GM10266 (cell line): ENCODE data around the gene TFEB.
A peak's percentile ranks its signal among the peaks of the same experiment; 100 is the strongest.

Experiments
- DNase-seq: peaks from one replicate; pipeline ENCODE4 v3.0.0; 2012; ENCODE audit errors: extremely low spot score
- TF ChIP-seq, protein P1 (sequence below): IDR thresholded peaks from 2 replicates; pipeline ENCODE4 v1.5.1; 2012; ENCODE audit warnings: mild to moderate bottlenecking, low read depth; ENCODE audit not compliant: control insufficient read depth, insufficient read depth; ENCODE audit errors: missing control alignments

TFEB gene

DNA sequence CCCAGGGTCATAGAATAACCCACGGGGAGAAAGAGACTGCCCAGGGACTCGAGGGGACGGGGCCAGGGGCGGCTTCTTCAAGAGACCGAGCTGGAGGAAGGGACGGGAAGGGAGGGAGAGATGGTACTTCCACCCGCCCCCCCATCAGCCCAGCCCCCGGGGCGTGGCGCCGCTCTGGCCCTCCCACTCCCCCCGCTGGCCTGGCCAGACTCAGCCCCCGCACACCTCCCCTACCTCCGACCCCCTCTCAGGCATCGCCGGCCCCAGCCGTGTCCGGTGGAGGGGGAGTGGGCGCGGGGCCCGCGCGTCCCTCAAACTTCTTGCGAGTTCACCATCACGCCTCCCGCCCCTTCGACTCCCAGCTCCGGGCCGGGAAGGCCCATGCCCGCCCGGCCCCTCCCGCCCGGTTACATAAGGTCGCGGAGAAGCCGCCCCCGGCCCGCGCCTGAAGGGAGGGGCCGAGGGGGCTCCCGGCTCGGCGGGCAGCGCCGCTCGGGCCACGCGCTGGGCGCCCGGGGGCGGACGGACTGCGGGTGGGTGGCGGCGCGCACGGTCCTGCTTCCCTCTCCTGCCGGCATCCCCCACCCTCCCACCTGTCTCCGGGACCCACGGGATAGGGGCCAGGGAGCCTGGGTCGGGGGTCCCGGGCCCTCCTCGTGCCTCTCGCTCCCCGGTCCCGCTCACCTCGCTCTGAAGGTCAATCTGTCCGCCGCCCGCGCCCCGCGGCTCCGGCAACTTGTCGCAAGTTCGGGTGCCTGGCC, 562 bp downstream of the TFEB start:
- TF ChIP-seq, protein P1, sequence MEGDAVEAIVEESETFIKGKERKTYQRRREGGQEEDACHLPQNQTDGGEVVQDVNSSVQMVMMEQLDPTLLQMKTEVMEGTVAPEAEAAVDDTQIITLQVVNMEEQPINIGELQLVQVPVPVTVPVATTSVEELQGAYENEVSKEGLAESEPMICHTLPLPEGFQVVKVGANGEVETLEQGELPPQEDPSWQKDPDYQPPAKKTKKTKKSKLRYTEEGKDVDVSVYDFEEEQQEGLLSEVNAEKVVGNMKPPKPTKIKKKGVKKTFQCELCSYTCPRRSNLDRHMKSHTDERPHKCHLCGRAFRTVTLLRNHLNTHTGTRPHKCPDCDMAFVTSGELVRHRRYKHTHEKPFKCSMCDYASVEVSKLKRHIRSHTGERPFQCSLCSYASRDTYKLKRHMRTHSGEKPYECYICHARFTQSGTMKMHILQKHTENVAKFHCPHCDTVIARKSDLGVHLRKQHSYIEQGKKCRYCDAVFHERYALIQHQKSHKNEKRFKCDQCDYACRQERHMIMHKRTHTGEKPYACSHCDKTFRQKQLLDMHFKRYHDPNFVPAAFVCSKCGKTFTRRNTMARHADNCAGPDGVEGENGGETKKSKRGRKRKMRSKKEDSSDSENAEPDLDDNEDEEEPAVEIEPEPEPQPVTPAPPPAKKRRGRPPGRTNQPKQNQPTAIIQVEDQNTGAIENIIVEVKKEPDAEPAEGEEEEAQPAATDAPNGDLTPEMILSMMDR, result no peak
- peak; percentile 93 for DNase-seq

DNA sequence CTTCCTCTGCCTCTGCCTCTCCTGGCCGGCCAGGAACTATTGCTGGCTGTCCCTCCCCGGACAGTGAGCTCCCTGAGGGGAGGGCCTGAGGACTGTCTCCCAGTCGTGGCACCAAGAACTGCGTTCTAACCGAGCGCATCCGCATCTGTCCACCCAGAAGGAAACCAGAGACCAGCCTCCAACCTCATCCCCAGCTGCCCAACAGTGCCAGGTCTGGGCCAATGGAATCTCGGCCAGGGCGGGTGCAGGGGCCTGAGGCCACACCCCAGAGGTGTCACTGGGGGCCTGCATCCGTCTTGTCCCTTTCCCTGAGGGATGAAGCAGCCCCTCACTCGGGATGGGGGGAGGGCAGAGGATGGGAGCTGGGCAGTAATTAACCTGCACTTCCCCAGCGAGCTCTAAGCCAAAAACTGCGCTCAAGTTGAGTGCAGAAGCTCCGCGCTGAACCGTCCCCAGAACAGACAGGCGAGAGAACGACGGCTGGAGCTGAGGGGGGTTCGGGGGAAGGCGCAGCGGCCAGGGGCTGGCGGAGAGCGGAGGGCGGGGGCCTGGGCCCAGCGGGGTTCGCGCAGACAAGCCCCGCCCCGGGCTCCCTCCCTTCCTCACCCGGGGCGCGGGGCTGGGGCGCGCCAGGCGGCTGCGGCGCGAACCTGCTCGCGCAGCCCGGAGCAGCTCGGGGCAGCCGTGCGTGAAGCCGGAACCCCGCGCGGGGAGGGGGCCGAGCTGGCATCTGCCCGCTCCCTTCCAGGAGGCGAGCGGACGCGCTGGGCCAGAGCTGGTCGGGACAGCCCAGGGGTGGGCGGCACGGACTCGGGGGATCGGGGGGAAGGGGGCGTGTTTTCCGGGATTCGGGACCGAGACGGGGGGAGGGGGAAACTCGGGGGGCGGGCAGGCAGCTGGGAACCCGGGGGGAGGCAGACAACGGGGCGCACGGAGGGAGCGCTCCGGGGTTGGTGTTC, 1.4 kb downstream of the TFEB start:
- TF ChIP-seq, protein P1, result no peak
- peak; percentile 96 for DNase-seq

DNA sequence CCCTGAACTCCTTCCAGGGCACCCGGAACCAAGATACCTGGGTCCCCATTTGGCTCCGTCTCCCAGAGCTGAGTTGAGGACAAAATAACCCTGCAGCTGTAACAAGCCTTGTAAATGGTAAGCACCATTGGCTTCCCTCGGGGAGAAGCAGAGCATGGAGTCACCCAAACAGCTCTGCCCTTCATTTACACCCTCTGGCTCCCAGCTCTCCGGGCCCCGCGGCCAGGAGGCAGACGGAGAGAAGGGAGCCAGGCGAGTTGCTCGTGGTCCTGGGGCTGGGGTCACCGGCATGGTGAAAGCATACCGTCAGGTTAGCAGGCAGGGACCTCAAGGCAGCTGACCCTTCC, 2.1 kb downstream of the TFEB start:
- TF ChIP-seq, protein P1, result no peak

DNA sequence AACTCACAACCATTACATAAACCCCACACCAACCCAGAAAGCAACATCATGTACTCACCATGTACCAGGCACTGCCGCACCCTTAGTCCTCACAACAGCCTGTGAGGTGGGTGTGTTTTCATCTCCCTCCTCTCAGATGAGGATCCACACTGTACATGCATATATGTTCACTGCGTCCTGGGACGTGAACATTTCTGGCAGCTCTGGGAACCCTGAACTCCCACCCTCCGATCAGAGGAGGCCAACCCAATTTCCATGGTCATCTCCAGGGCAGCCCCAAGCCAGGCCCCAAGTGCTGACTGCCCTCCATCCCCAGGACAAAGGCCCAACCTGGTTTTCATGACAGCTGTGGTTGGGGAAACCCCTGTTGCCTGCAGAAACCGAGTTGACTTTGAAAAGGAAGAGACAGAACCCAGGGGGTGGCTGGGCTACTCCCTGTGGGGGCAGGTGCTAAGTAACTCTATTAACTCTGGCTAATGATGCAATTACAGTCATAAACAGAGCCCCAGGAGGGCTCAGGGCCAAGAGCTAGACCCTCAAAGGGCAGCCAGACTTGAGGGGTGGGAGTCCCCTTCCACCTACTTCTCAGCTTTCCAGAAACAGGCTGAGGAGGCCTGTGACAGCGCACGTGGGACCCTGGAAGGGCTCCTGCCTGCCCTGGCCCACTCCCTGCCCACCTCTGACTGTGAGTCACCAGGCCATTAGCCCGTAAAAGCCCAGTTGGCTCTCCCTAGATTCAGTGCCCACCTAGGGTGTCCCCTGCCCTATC, 2.6 kb downstream of the TFEB start:
- TF ChIP-seq, protein P1, result no peak
- peak; percentile 87 for DNase-seq

More for the DNA sequence above, 2.1 kb downstream of the TFEB start:
- no peak for DNase-seq

DNA sequence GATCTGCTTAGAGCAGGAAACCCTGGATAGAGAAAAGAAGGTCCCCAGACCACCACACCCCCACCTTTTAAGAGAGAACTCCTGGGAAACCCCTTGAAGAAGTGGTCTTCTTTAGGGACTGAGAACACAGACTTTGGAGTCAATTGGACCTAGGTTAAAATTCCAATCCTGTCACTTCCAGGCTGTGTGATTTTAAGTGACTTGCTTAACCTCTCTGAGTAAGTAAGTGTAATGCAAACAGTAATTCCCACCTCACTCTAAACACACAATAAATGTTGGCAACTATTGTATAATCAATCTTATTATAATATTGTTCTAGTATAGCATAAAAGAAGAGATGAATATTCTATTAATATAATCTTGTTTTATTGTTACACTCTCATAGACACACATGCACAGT, 3.3 kb downstream of the TFEB start:
- DNase-seq, result no peak
- TF ChIP-seq, protein P1, result no peak

DNA sequence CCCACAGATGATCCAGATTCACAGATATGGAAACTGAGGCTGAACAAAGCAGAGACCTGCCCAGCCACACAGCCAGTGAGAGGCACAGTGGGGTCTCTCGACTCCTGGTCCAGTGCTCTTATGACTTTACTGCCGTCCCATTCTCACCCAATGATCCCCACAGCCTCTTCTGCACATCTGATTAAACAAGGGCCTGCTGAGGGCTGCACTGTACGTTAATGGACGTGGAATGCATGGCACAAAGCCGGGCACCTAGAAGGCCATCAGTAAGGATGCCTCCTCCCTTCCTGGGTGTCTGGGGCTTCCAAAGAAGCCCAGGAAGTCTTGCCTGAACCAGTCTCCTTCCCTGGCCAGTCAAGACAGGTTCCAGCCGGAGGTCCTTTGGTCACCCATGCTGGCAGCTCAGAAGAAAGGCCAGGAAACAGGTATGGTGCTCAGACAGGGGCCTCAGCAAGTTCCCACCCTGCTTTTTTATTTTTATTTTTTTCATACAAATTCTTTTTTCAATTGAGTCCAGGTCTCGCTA, 3.8 kb downstream of the TFEB start:
- DNase-seq, result no peak

More for the DNA sequence above, 3.8 kb downstream of the TFEB start:
- TF ChIP-seq, protein P1, result no peak
